ENCODE measurements around the gene TMC2.

- TF ChIP-seq CTCF (IDR thresholded peaks at IDR 0.05): no peak
- TF ChIP-seq POLR2A (IDR thresholded peaks at IDR 0.05): no peak
These were observed 7.6 kb upstream of the TMC2 start for GRCh38 chr20:2528671-2529271.

All from Peyer's patch (tissue), 4 donors.